Endothelial cell of umbilical vein (primary cell): ENCODE data around the gene ATF7IP. TPM values are rescaled to one million over a fixed set of nuclear protein-coding genes. Genes with fewer than 3 reads are reported as not detected.

Experiments
- BruUV-seq: library from RNA; stranded (reverse); fragments of 400-500 nt; replicated peaks from 2 replicates; lab custom pipeline; 2021; lab: Mats Ljungman, UMichigan
- CTCF ChIA-PET: fragments of 300-600, 350-600 bp; sonication (Branson Sonifier 250); formaldehyde crosslinking; loops from one replicate; lab custom pipeline; 2021; ENCODE audit warnings: antibody characterized with exemption, inconsistent platforms; lab: Charles Lee
- POLR2A ChIA-PET: fragments of 300-600, 350-600 bp; sonication (Branson Sonifier 250); formaldehyde crosslinking; loops from one replicate; lab custom pipeline; 2021; ENCODE audit warnings: antibody characterized with exemption, inconsistent platforms; lab: Charles Lee
- DNase-seq: peaks from one replicate; pipeline ENCODE4 v3.0.0-alpha.2; 2011; ENCODE audit warnings: low read depth, low spot score
- FAIRE-seq: peaks from 2 replicates; lab custom pipeline; 2011; peaks lifted over from hg19 to GRCh38; lab: Jason Lieb, UNC
- H2AFZ ChIP-seq: 2 replicates; pipeline ENCODE4 v1.6.0; 2012; ENCODE audit warnings: low read depth, low read length, control low read depth, inconsistent platforms
- H3K27ac ChIP-seq: 2 replicates; pipeline ENCODE4 v1.5.1; 2011; ENCODE audit warnings: low read depth, mild to moderate bottlenecking, control low read depth, low read length, moderate library complexity; ENCODE audit not compliant: insufficient read depth
- H3K27me3 ChIP-seq, 2 experiments: 2 replicates each; pipeline versions ENCODE4 v1.6.0 to v1.6.1; 2011; ENCODE audit warnings: low read length in 2 of 2, mixed read lengths in 1 of 2; ENCODE audit not compliant: control insufficient read depth in 2 of 2, insufficient read depth in 2 of 2
- H3K36me3 ChIP-seq, 2 experiments: 2 replicates in 1 of 2; 3 replicates in 1 of 2; pipeline ENCODE4 v1.5.1; 2011; ENCODE audit warnings: low read length in 2 of 2, mild to moderate bottlenecking in 1 of 2, moderate library complexity in 1 of 2; ENCODE audit not compliant: control insufficient read depth in 2 of 2, insufficient read depth in 2 of 2; ENCODE audit errors: extremely low read depth in 1 of 2
- H3K4me1 ChIP-seq: 3 replicates; pipeline ENCODE4 v1.5.1; 2011; ENCODE audit warnings: mild to moderate bottlenecking, low read length; ENCODE audit not compliant: control insufficient read depth, insufficient read depth; ENCODE audit errors: extremely low read depth
- H3K4me2 ChIP-seq: 2 replicates; pipeline ENCODE4 v1.6.1; 2011; ENCODE audit warnings: low read length, control low read depth, mixed read lengths; ENCODE audit not compliant: insufficient read depth
- H3K4me3 ChIP-seq, 3 experiments: fragments of 200-600 bp in 1 of 3; sonication (generic), shearing (Covaris generic) in 1 of 3; replicated peaks in 1 of 3; 2 replicates each; pipeline ENCODE4 v1.5.1; 2011 to 2016; ENCODE audit warnings: control low read depth in 3 of 3, low read length in 3 of 3, mild to moderate bottlenecking in 2 of 3, inconsistent platforms in 1 of 3, low read depth in 1 of 3, moderate library complexity in 1 of 3; ENCODE audit not compliant: insufficient read depth in 1 of 3
- H3K79me2 ChIP-seq: 2 replicates; pipeline ENCODE4 v1.6.0; 2012; ENCODE audit warnings: low read length, inconsistent platforms; ENCODE audit not compliant: control insufficient read depth, insufficient read depth
- H3K9ac ChIP-seq: replicated peaks from 2 replicates; pipeline ENCODE3; 2011; ENCODE audit warnings: low read length, control low read depth; ENCODE audit not compliant: insufficient read depth; ENCODE audit errors: extremely low read depth
- H3K9me1 ChIP-seq: replicated peaks from 3 replicates; pipeline ENCODE4 v1.6.0; 2011; ENCODE audit warnings: mild to moderate bottlenecking, low read length; ENCODE audit not compliant: control insufficient read depth, insufficient read depth; ENCODE audit errors: extremely low read depth
- H3K9me3 ChIP-seq: replicated peaks from 2 replicates; pipeline ENCODE4 v1.5.1; 2012; ENCODE audit warnings: low read length, inconsistent platforms; ENCODE audit not compliant: control insufficient read depth, insufficient read depth
- H4K20me1 ChIP-seq: replicated peaks from 2 replicates; pipeline ENCODE3; 2011; ENCODE audit warnings: mild to moderate bottlenecking, low read length; ENCODE audit not compliant: control insufficient read depth, insufficient read depth; ENCODE audit errors: extremely low read depth
- CTCF ChIP-seq, 2 donors: IDR thresholded peaks; 1 replicate in 1 of 2; 2 replicates in 1 of 2; pipeline ENCODE4 v1.5.1; 2011; ENCODE audit warnings: low read length in 2 of 2, mild to moderate bottlenecking in 2 of 2, moderate library complexity in 2 of 2, control low read depth in 1 of 2, inconsistent platforms in 1 of 2, low read depth in 1 of 2; ENCODE audit not compliant: insufficient read depth in 1 of 2; ENCODE audit errors: extremely low read depth in 1 of 2
- EZH2 ChIP-seq: IDR thresholded peaks from 2 replicates; pipeline ENCODE4 v1.6.1; 2012; ENCODE audit warnings: borderline replicate concordance, low read depth, mild to moderate bottlenecking, moderate library complexity, low read length, inconsistent platforms; ENCODE audit not compliant: severe bottlenecking
- FOS ChIP-seq: IDR thresholded peaks from 2 replicates; pipeline ENCODE4 v1.6.1; 2011; ENCODE audit warnings: mild to moderate bottlenecking, low read length, moderate library complexity, borderline replicate concordance; ENCODE audit not compliant: insufficient read depth
- GATA2 ChIP-seq: IDR thresholded peaks from 2 replicates; pipeline ENCODE4 v1.7.0; 2011; ENCODE audit warnings: low read depth, mild to moderate bottlenecking, moderate library complexity, mixed read lengths, low read length; ENCODE audit not compliant: insufficient read length, insufficient read depth
- JUN ChIP-seq: IDR thresholded peaks from 2 replicates; pipeline ENCODE4 v1.6.1; 2011; ENCODE audit warnings: borderline replicate concordance, low read depth; ENCODE audit not compliant: insufficient read length, insufficient read depth
- MAX ChIP-seq: IDR thresholded peaks from 2 replicates; pipeline ENCODE4 v1.6.1; 2011; ENCODE audit not compliant: insufficient read depth, insufficient read length
- MYC ChIP-seq: IDR thresholded peaks from one replicate; pipeline ENCODE4 v1.6.1; 2011; ENCODE audit warnings: mild to moderate bottlenecking, low read depth, low read length
- POLR2A ChIP-seq: IDR thresholded peaks from 2 replicates; pipeline ENCODE4 v1.6.1; 2012; ENCODE audit warnings: low read depth, mild to moderate bottlenecking, control low read depth, low read length
- POLR2AphosphoS5 ChIP-seq: IDR thresholded peaks from 2 replicates; pipeline ENCODE4 v1.6.1; 2012; ENCODE audit warnings: low read depth, mild to moderate bottlenecking, control low read depth, low read length, moderate library complexity; ENCODE audit not compliant: insufficient read depth
- dilution Hi-C: fragments of 300-500 bp; cut with MboI; formaldehyde crosslinking; loops from one replicate; pipeline ENCODE4 v1.15.0; 2019; ENCODE audit warnings: low sequenced_read_pairs; ENCODE audit not compliant: extremely low pct_ligation_motif_present
- intact Hi-C: fragments of 100-400 bp; cut with micrococcal nuclease; formaldehyde crosslinking; loops from one replicate; pipeline ENCODE4 v1.10.0; 2022
- polyA plus RNA-seq, 4 experiments: library from polyadenylated mRNA; depleted of rRNA in 3 of 4; stranded (reverse) in 3 of 4; unstranded in 1 of 4; fragments of >200 nt; gene quantifications; 2 replicates each; pipeline versions ENCODE4 v1.2.1 to v1.2.3, GENCODE V29; 2011 to 2012; ENCODE audit warnings: missing spikeins in 1 of 4
- total RNA-seq: library from RNA; stranded (reverse); gene quantifications from 2 replicates; pipeline ENCODE4 v1.2.3, GENCODE V29; 2021

ATF7IP gene
- total and polyA plus RNA-seq, 2 donors (not counting 3 experiments of a cell fraction or from before 2014, with no cell fraction given): 14.5 to 73.5 TPM

- H3K9ac ChIP-seq: no peak overlapping the region
- H3K9me1 ChIP-seq: no peaks in the 10 kb centered on the region
- no TSS peak for BruUV-seq
- H3K9me3 ChIP-seq: no peaks in the 10 kb centered on the region
- DNase-seq: no peak
- no peak overlapping the region for H3K27ac ChIP-seq
- no peak overlapping the region for H3K4me2 ChIP-seq
- ChIA-PET POLR2A (no interaction called here), CTCF (interaction anchor here (4.5 kb wide), 1 partner anchor 184 kb away, joined by 30 read pairs; no protein-coding TSS in a partner anchor)
- dilution Hi-C loops: no loop called here
- H3K36me3 ChIP-seq: peaks cover 6 to 9% of the 10 kb centered on the region in 2 experiments
- no peaks in the 10 kb centered on the region for H4K20me1 ChIP-seq
- no peak overlapping the region for H2AFZ ChIP-seq
- intact Hi-C loops: no loop called here
- no peak for TF ChIP-seq JUN
- no peak for TF ChIP-seq POLR2A
- no peak for TF ChIP-seq GATA2
- TF ChIP-seq MYC: no peak
- TF ChIP-seq POLR2AphosphoS5: no peak
- TF ChIP-seq FOS: no peak
- TF ChIP-seq EZH2: no peak
- no peak for TF ChIP-seq MAX
- no peak for TF ChIP-seq CTCF (IDR thresholded peaks at IDR 0.05; ENCODE audit: extremely low read depth in 1 of 2, insufficient read depth in 1 of 2, low read depth in 1 of 2, low read length in 2 of 2)
- FAIRE-seq: no peak
- H3K27me3 ChIP-seq: no peaks in the 10 kb centered on the region
- no peak overlapping the region for H3K4me3 ChIP-seq
- H3K79me2 ChIP-seq: peaks cover 69% of the 10 kb centered on the region
- H3K4me1 ChIP-seq: peaks cover 35% of the 10 kb centered on the region
Measured at GRCh38 chr12:14422516-14423230, 57.2 kb downstream of the ATF7IP start.
